OCI-LY3 (cell line): ENCODE measurements around the gene IL1A.

Source experiments
- EZH2phosphoT487 ChIP-seq: fragments of 200-600 bp; shearing (Covaris generic); IDR thresholded peaks from 2 replicates; pipeline ENCODE4 v1.6.1; 2018; ENCODE audit warnings: antibody characterized with exemption, mixed run types, low read depth
- TF ChIP-seq, protein P1 (sequence below): fragments of 200-600, 300-600 bp; sonication (generic); IDR thresholded peaks from 2 replicates; pipeline ENCODE4 v1.5.1; 2014; ENCODE audit warnings: antibody characterized with exemption, low read length, low read depth

DNA sequence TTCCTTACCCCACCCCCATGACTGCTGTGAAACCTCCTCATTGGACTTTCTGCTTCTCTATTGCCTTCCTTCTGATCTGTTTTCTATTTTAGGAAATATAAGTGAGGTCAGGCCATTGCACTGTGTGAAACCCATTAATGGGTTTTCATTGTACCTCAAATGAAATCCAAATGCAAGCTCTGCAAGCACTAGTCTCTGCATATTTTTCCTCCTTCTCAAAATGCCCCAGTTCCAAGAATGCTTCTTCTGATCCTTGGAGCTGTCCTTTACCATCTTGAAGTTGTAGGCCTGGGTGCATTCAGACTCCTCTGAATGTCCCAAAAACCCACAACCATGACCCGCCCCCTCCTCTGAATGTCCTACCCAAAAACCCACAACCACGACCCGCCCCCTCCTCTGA, 8.2 kb downstream of the IL1A start:
- TF ChIP-seq, protein P1, sequence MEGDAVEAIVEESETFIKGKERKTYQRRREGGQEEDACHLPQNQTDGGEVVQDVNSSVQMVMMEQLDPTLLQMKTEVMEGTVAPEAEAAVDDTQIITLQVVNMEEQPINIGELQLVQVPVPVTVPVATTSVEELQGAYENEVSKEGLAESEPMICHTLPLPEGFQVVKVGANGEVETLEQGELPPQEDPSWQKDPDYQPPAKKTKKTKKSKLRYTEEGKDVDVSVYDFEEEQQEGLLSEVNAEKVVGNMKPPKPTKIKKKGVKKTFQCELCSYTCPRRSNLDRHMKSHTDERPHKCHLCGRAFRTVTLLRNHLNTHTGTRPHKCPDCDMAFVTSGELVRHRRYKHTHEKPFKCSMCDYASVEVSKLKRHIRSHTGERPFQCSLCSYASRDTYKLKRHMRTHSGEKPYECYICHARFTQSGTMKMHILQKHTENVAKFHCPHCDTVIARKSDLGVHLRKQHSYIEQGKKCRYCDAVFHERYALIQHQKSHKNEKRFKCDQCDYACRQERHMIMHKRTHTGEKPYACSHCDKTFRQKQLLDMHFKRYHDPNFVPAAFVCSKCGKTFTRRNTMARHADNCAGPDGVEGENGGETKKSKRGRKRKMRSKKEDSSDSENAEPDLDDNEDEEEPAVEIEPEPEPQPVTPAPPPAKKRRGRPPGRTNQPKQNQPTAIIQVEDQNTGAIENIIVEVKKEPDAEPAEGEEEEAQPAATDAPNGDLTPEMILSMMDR, result no peak
- TF ChIP-seq EZH2phosphoT487, result no peak
